SK-N-SH (cell line): ENCODE data around the gene CYP2C8. TPM values are rescaled to one million over a fixed set of nuclear protein-coding genes. Genes with fewer than 3 reads are reported as not detected.
"Not testable (repeated sequence)": the region's sequence is repeated elsewhere in the genome, so short reads cannot be mapped to it uniquely, and the experiment has no call there.

Source experiments
- CTCF ChIA-PET: fragments of 300-600, 350-600 bp; formaldehyde crosslinking; extraction: SDS; loops from one replicate; lab custom pipeline; 2021; lab: Yijun Ruan, JAX
- POLR2A ChIA-PET: fragments of 350-600 bp; sonication (Branson Sonifier 250); formaldehyde crosslinking; extraction: SDS; loops from one replicate; lab custom pipeline; 2020; ENCODE audit warnings: antibody characterized with exemption, inconsistent platforms; lab: Yijun Ruan, JAX
- DNase-seq: peaks from one replicate; pipeline ENCODE4 v3.0.0; 2012
- H2AFZ ChIP-seq: fragments of 200-600 bp; sonication (generic); 2 replicates; pipeline ENCODE4 v1.8.1; 2016; ENCODE audit warnings: antibody characterized with exemption, mild to moderate bottlenecking, low read depth
- H3F3A ChIP-seq: fragments of 200-600 bp; sonication (generic); replicated peaks from 2 replicates; pipeline ENCODE3; 2016; ENCODE audit warnings: antibody characterized with exemption, mild to moderate bottlenecking; ENCODE audit not compliant: insufficient read depth
- H3K27ac ChIP-seq, 2 experiments: fragments of 200-500 bp in 1 of 2; fragments of 200-600 bp in 1 of 2; sonication (Bioruptor generic) in 1 of 2; sonication (generic), shearing (Covaris generic) in 1 of 2; 2 replicates each; pipeline versions ENCODE4 v1.5.1 to v1.6.1; 2014 to 2016; ENCODE audit warnings: low read depth in 2 of 2, inconsistent platforms in 1 of 2, low read length in 1 of 2, mild to moderate bottlenecking in 1 of 2, mixed read lengths in 1 of 2
- H3K27me3 ChIP-seq: fragments of 200-600 bp; sonication (generic), shearing (Covaris generic); 2 replicates; pipeline ENCODE4 v1.6.1; 2016; ENCODE audit warnings: mixed run types; ENCODE audit not compliant: insufficient read depth
- H3K36me3 ChIP-seq, 2 experiments: fragments of 200-500 bp in 1 of 2; fragments of 200-600 bp in 1 of 2; sonication (Bioruptor generic) in 1 of 2; sonication (generic) in 1 of 2; replicated peaks in 1 of 2; 2 replicates each; pipeline versions ENCODE3 to v1.5.1; 2014 to 2016; ENCODE audit warnings: low read length in 1 of 2, mild to moderate bottlenecking in 1 of 2; ENCODE audit not compliant: insufficient read depth in 2 of 2, control insufficient read depth in 1 of 2
- H3K4me1 ChIP-seq, 2 experiments: fragments of 200-500 bp in 1 of 2; fragments of 200-600 bp in 1 of 2; sonication (Bioruptor generic) in 1 of 2; sonication (generic), shearing (Covaris generic) in 1 of 2; 2 replicates each; pipeline versions ENCODE4 v1.5.1 to v1.6.1; 2014 to 2016; ENCODE audit warnings: low read depth in 1 of 2, low read length in 1 of 2, mixed run types in 1 of 2; ENCODE audit not compliant: insufficient read depth in 2 of 2, control insufficient read depth in 1 of 2
- H3K4me2 ChIP-seq: fragments of 200-600 bp; sonication (generic), shearing (Covaris generic); 2 replicates; pipeline ENCODE4 v1.6.1; 2017; ENCODE audit warnings: mixed run types
- H3K4me3 ChIP-seq, 2 experiments: fragments of 200-500 bp in 1 of 2; fragments of 200-600 bp in 1 of 2; sonication (Bioruptor generic) in 1 of 2; sonication (generic), shearing (Covaris generic) in 1 of 2; 2 replicates each; pipeline versions ENCODE4 v1.5.1 to v1.8.1; 2014 to 2016; ENCODE audit warnings: low read depth in 2 of 2, inconsistent platforms in 1 of 2, low read length in 1 of 2, mild to moderate bottlenecking in 1 of 2, mixed read lengths in 1 of 2, moderate library complexity in 1 of 2
- H3K79me2 ChIP-seq: fragments of 200-600 bp; sonication (generic); 2 replicates; pipeline ENCODE4 v1.8.1; 2017; ENCODE audit warnings: mild to moderate bottlenecking; ENCODE audit not compliant: insufficient read depth
- H3K9ac ChIP-seq: fragments of 200-600 bp; sonication (generic); 2 replicates; pipeline ENCODE4 v1.6.1; 2017; ENCODE audit warnings: mixed run types
- H3K9me2 ChIP-seq: fragments of 200-600 bp; sonication (generic); 2 replicates; pipeline ENCODE4 v1.6.1; 2017; ENCODE audit warnings: mixed run types
- H3K9me3 ChIP-seq: fragments of 200-600 bp; sonication (generic); 2 replicates; pipeline ENCODE4 v1.6.1; 2017; ENCODE audit warnings: mixed run types, mild to moderate bottlenecking, moderate library complexity
- H4K20me1 ChIP-seq: fragments of 200-600 bp; sonication (generic); 2 replicates; pipeline ENCODE4 v1.6.1; 2017; ENCODE audit warnings: mild to moderate bottlenecking, mixed run types; ENCODE audit not compliant: insufficient read depth
- FOXJ3 ChIP-seq: sonication (generic); formaldehyde crosslinking; IDR thresholded peaks from 2 replicates; pipeline ENCODE4 v1.5.1; 2020; ENCODE audit warnings: mild to moderate bottlenecking, missing genetic modification reagents
- JUND ChIP-seq: IDR thresholded peaks from 2 replicates; pipeline ENCODE4 v1.4.0; 2012
- MEF2A ChIP-seq: IDR thresholded peaks from 2 replicates; pipeline ENCODE4 v1.4.0; 2012; ENCODE audit warnings: low read depth, borderline replicate concordance
- NRF1 ChIP-seq: IDR thresholded peaks from 2 replicates; pipeline ENCODE4 v1.6.1; 2012; ENCODE audit warnings: low read depth, mild to moderate bottlenecking, low read length
- POLR2AphosphoS5 ChIP-seq: IDR thresholded peaks from 2 replicates; pipeline ENCODE4 v1.6.1; 2012; ENCODE audit warnings: low read depth, low read length
- RAD21 ChIP-seq: IDR thresholded peaks from 2 replicates; pipeline ENCODE4 v1.6.1; 2012; ENCODE audit warnings: mild to moderate bottlenecking, low read length
- REST ChIP-seq: IDR thresholded peaks from 2 replicates; pipeline ENCODE4 v1.6.1; 2012; ENCODE audit warnings: mild to moderate bottlenecking, low read depth, low read length, moderate library complexity
- SIN3A ChIP-seq: IDR thresholded peaks from 2 replicates; pipeline ENCODE4 v1.6.1; 2012; ENCODE audit warnings: low read depth, mild to moderate bottlenecking, low read length, moderate library complexity, borderline replicate concordance
- TAF1 ChIP-seq: IDR thresholded peaks from 2 replicates; pipeline ENCODE4 v1.6.1; 2012; ENCODE audit warnings: low read depth, mild to moderate bottlenecking, low read length, moderate library complexity, borderline replicate concordance
- TCF12 ChIP-seq: IDR thresholded peaks from 2 replicates; pipeline ENCODE4 v1.4.0; 2012
- WGBS: methylation state at CpG from one replicate; pipeline ENCODE4 v1.1.6; 2017; ENCODE audit warnings: low lambda C conversion rate; 5-methylcytosine and 5-hydroxymethylcytosine counted together
- polyA plus RNA-seq, 3 experiments: library from polyadenylated mRNA; depleted of rRNA; stranded (reverse); fragments of >200 nt; gene quantifications; 2 replicates each; pipeline ENCODE4 v1.2.3, GENCODE V29; 2012
- TF ChIP-seq, protein P1 (sequence below): fragments of 200-600 bp; sonication (generic); IDR thresholded peaks from 2 replicates; pipeline ENCODE4 v1.6.1; 2017; ENCODE audit warnings: antibody characterized with exemption, mild to moderate bottlenecking, moderate library complexity
- TF ChIP-seq, protein P2 (sequence below): fragments of 150-350 bp; IDR thresholded peaks from 2 replicates; pipeline ENCODE4 v1.6.1; 2016; ENCODE audit warnings: mild to moderate bottlenecking, low read depth, low read length
- TF ChIP-seq, protein P3 (sequence below): fragments of 150-350 bp; IDR thresholded peaks from 2 replicates; pipeline ENCODE4 v1.6.1; 2017; ENCODE audit warnings: antibody characterized with exemption, low read length, low read depth, borderline replicate concordance
- TF ChIP-seq, protein P4 (sequence below): IDR thresholded peaks from 2 replicates; pipeline ENCODE4 v1.4.0; 2012; ENCODE audit warnings: low read depth

Gene CYP2C8
- polyA plus RNA-seq, 1 of the 3 experiments (the other 2 are of a cell fraction) = 0.02 TPM

- TF ChIP-seq SIN3A (no peak), NRF1 (no peak)
- TF ChIP-seq, protein P1, sequence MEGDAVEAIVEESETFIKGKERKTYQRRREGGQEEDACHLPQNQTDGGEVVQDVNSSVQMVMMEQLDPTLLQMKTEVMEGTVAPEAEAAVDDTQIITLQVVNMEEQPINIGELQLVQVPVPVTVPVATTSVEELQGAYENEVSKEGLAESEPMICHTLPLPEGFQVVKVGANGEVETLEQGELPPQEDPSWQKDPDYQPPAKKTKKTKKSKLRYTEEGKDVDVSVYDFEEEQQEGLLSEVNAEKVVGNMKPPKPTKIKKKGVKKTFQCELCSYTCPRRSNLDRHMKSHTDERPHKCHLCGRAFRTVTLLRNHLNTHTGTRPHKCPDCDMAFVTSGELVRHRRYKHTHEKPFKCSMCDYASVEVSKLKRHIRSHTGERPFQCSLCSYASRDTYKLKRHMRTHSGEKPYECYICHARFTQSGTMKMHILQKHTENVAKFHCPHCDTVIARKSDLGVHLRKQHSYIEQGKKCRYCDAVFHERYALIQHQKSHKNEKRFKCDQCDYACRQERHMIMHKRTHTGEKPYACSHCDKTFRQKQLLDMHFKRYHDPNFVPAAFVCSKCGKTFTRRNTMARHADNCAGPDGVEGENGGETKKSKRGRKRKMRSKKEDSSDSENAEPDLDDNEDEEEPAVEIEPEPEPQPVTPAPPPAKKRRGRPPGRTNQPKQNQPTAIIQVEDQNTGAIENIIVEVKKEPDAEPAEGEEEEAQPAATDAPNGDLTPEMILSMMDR = no peak
Measured at GRCh38 chr10:95096143-95096542, 26.8 kb upstream of the CYP2C8 start (continued).

DNA sequence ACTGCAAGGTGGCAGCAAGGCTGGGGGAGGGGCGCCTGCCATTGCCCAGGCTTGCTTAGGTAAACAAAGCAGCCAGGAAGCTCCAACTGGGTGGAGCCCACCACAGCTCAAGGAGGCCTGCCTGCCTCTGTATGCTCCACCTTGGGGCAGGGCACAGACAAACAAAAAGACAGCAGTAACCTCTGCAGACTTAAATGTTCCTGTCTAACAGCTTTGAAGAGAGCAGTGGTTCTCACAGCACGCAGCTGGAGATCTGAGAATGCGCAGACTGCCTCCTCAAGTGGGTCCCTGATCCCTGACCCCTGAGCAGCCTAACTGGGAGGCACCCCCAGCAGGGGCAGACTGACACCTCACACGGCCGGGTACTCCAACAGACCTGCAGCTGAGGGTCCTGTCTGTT is 10.3 kb upstream of the CYP2C8 start:
- POLR2A ChIA-PET, DNase-seq, H4K20me1 ChIP-seq, H3K4me1 ChIP-seq, H3K9me3 ChIP-seq, H3K9ac ChIP-seq, H2AFZ ChIP-seq, H3K4me2 ChIP-seq, H3K79me2 ChIP-seq, H3K27ac ChIP-seq, H3K36me3 ChIP-seq, H3K9me2 ChIP-seq, H3K27me3 ChIP-seq, H3F3A ChIP-seq, H3K4me3 ChIP-seq, CTCF ChIA-PET: not testable (repeated sequence)
- 0% methylated on average over 1 of the region's 5 CpGs for WGBS

GRCh38 chr10:95077556-95077955 is 8.3 kb upstream of the CYP2C8 start:
- Histone ChIP-seq H3K36me3 (no peaks in the 10 kb centered on the region), H3K4me1 (no peaks in the 10 kb centered on the region), H3F3A (no peaks in the 10 kb centered on the region), H3K9me3 (no peaks in the 10 kb centered on the region), H3K27me3 (no peaks in the 10 kb centered on the region), H3K4me2 (no peak overlapping the region), H3K9ac (no peak overlapping the region), H2AFZ (no peak overlapping the region), H3K9me2 (no peaks in the 10 kb centered on the region), H3K27ac (no peak overlapping the region), H3K4me3 (no peak overlapping the region), H4K20me1 (no peaks in the 10 kb centered on the region), H3K79me2 (no peaks in the 10 kb centered on the region)
- ChIA-PET CTCF (no interaction called here), POLR2A (no interaction called here)
- no peak for DNase-seq
- TF ChIP-seq, protein P2, sequence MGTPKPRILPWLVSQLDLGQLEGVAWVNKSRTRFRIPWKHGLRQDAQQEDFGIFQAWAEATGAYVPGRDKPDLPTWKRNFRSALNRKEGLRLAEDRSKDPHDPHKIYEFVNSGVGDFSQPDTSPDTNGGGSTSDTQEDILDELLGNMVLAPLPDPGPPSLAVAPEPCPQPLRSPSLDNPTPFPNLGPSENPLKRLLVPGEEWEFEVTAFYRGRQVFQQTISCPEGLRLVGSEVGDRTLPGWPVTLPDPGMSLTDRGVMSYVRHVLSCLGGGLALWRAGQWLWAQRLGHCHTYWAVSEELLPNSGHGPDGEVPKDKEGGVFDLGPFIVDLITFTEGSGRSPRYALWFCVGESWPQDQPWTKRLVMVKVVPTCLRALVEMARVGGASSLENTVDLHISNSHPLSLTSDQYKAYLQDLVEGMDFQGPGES = no peak
- TF ChIP-seq TAF1 (no peak), REST (no peak), FOXJ3 (no peak), RAD21 (no peak), NRF1 (no peak), TCF12 (no peak), JUND (no peak), POLR2AphosphoS5 (no peak), MEF2A (no peak)
- TF ChIP-seq, protein P3, sequence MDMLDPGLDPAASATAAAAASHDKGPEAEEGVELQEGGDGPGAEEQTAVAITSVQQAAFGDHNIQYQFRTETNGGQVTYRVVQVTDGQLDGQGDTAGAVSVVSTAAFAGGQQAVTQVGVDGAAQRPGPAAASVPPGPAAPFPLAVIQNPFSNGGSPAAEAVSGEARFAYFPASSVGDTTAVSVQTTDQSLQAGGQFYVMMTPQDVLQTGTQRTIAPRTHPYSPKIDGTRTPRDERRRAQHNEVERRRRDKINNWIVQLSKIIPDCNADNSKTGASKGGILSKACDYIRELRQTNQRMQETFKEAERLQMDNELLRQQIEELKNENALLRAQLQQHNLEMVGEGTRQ = no peak
- TF ChIP-seq, protein P4, sequence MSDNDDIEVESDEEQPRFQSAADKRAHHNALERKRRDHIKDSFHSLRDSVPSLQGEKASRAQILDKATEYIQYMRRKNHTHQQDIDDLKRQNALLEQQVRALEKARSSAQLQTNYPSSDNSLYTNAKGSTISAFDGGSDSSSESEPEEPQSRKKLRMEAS = no peak
- TF ChIP-seq, protein P1 = no peak
